Neural cell (in vitro differentiated cells): Measurements from ENCODE around the gene SLC23A3. TPM values are rescaled to one million over a fixed set of nuclear protein-coding genes. Genes with fewer than 3 reads are reported as not detected.

Experiments
- H2AFZ ChIP-seq: fragments of 200-600, 300-800 bp; sonication (generic), shearing (Covaris generic); 2 replicates; pipeline ENCODE4 v1.6.0; 2014; ENCODE audit warnings: low read depth, mild to moderate bottlenecking, antibody characterized with exemption, low read length, moderate library complexity
- H3F3A ChIP-seq: fragments of 200-600 bp; shearing (Covaris generic); 2 replicates; pipeline ENCODE4 v1.6.1; 2016; ENCODE audit warnings: mild to moderate bottlenecking, moderate library complexity, mixed read lengths, antibody characterized with exemption, low read length; ENCODE audit not compliant: insufficient read depth, poor library complexity, severe bottlenecking
- H3K27ac ChIP-seq: fragments of 200-600, 300-800 bp; sonication (generic), shearing (Covaris generic); 2 replicates; pipeline ENCODE4 v1.5.1; 2014; ENCODE audit warnings: mild to moderate bottlenecking, low read length, moderate library complexity
- H3K27me3 ChIP-seq: fragments of 300-800, 200-600 bp; sonication (generic), shearing (Covaris generic); 2 replicates; pipeline ENCODE4 v1.6.0; 2014; ENCODE audit warnings: mild to moderate bottlenecking, low read depth, low read length, moderate library complexity; ENCODE audit not compliant: insufficient read depth
- H3K36me3 ChIP-seq: fragments of 300-800, 200-600 bp; sonication (generic), shearing (Covaris generic); 2 replicates; pipeline ENCODE4 v1.5.1; 2014; ENCODE audit warnings: mild to moderate bottlenecking, antibody characterized with exemption, low read length, moderate library complexity; ENCODE audit not compliant: insufficient read depth
- H3K4me2 ChIP-seq: fragments of 300-800, 200-600 bp; sonication (generic), shearing (Covaris generic); 2 replicates; pipeline ENCODE4 v1.6.0; 2014; ENCODE audit warnings: mild to moderate bottlenecking, low read length
- H3K4me3 ChIP-seq: fragments of 300-800, 200-600 bp; sonication (generic), shearing (Covaris generic); 2 replicates; pipeline ENCODE4 v1.5.1; 2014; ENCODE audit warnings: mild to moderate bottlenecking, low read length, moderate library complexity
- H3K79me2 ChIP-seq: fragments of 200-600 bp; shearing (Covaris generic); replicated peaks from 2 replicates; pipeline ENCODE4 v1.6.0; 2014; ENCODE audit warnings: mild to moderate bottlenecking, low read length, moderate library complexity; ENCODE audit not compliant: insufficient read depth
- H3K9ac ChIP-seq: fragments of 300-800, 200-600 bp; sonication (generic), shearing (Covaris generic); 2 replicates; pipeline ENCODE4 v1.6.1; 2016; ENCODE audit warnings: mild to moderate bottlenecking, low read length, mixed read lengths
- H3K9me2 ChIP-seq: fragments of 200-600 bp; shearing (Covaris generic); 2 replicates; pipeline ENCODE4 v1.6.1; 2016; ENCODE audit warnings: mild to moderate bottlenecking, low read length, mixed read lengths; ENCODE audit not compliant: insufficient read depth
- H3K9me3 ChIP-seq: fragments of 200-600, 300-800 bp; sonication (generic), shearing (Covaris generic); 2 replicates; pipeline ENCODE4 v1.6.1; 2016; ENCODE audit warnings: mild to moderate bottlenecking, mixed run types, low read length, moderate library complexity, mixed read lengths
- H4K20me1 ChIP-seq: fragments of 200-600 bp; shearing (Covaris generic); 2 replicates; pipeline ENCODE4 v1.6.1; 2016; ENCODE audit warnings: mild to moderate bottlenecking, mixed run types; ENCODE audit not compliant: insufficient read depth
- CTCF ChIP-seq: fragments of 450-650 bp; IDR thresholded peaks from 2 replicates; pipeline ENCODE4 v1.5.1; 2014; ENCODE audit warnings: antibody characterized with exemption, mild to moderate bottlenecking, moderate library complexity; ENCODE audit not compliant: poor library complexity, severe bottlenecking
- EP300 ChIP-seq: fragments of 450-650 bp; conservative IDR thresholded peaks from 2 replicates; pipeline ENCODE4 v1.6.1; 2014; ENCODE audit warnings: antibody characterized with exemption, mild to moderate bottlenecking, moderate library complexity; ENCODE audit not compliant: poor library complexity, severe bottlenecking
- EZH2 ChIP-seq: fragments of 200-600, 300-800 bp; shearing (Covaris generic), sonication (generic); IDR thresholded peaks from 2 replicates; pipeline ENCODE4 v1.6.1; 2014; ENCODE audit warnings: antibody characterized with exemption, low read length, borderline replicate concordance, mild to moderate bottlenecking; ENCODE audit not compliant: insufficient read depth, poor library complexity, severe bottlenecking
- MXI1 ChIP-seq: fragments of 450-650 bp; conservative IDR thresholded peaks from 2 replicates; pipeline ENCODE4 v1.6.1; 2014; ENCODE audit warnings: antibody characterized with exemption, mild to moderate bottlenecking; ENCODE audit not compliant: poor library complexity, severe bottlenecking
- POLR2AphosphoS5 ChIP-seq: IDR thresholded peaks from 2 replicates; pipeline ENCODE4 v1.6.1; 2012
- RAD21 ChIP-seq: fragments of 450-650 bp; conservative IDR thresholded peaks from 2 replicates; pipeline ENCODE4 v1.6.1; 2014; ENCODE audit warnings: antibody characterized with exemption, mild to moderate bottlenecking, moderate library complexity
- SMC3 ChIP-seq: fragments of 450-650 bp; conservative IDR thresholded peaks from 2 replicates; pipeline ENCODE4 v1.6.1; 2014; ENCODE audit warnings: antibody characterized with exemption, mild to moderate bottlenecking, moderate library complexity; ENCODE audit not compliant: poor library complexity
- TAF1 ChIP-seq: IDR thresholded peaks from 2 replicates; pipeline ENCODE4 v1.6.1; 2012; ENCODE audit warnings: low read depth
- polyA plus RNA-seq: library from polyadenylated mRNA; depleted of rRNA; stranded (reverse); fragments of >200 nt; gene quantifications from 2 replicates; pipeline ENCODE4 v1.2.3, GENCODE V29; 2014
- TF ChIP-seq, protein P1 (sequence below): IDR thresholded peaks from 2 replicates; pipeline ENCODE4 v1.6.1; 2012; ENCODE audit warnings: borderline replicate concordance

SLC23A3 gene
- polyA plus RNA-seq, 1 donor from 2014 or later = 0.28 TPM

GRCh38 chr2:219127037-219127635, 42.7 kb downstream of the SLC23A3 start:
- Histone ChIP-seq H3K79me2 (no peaks in the 10 kb centered on the region), H3K4me2 (no peak overlapping the region), H2AFZ (no peak overlapping the region), H3K27me3 (no peaks in the 10 kb centered on the region), H3K27ac (no peak overlapping the region), H4K20me1 (no peaks in the 10 kb centered on the region), H3K4me3 (no peak overlapping the region), H3K36me3 (no peaks in the 10 kb centered on the region), H3K9me2 (no peaks in the 10 kb centered on the region), H3K9ac (no peak overlapping the region), H3F3A (no peaks in the 10 kb centered on the region), H3K9me3 (no peaks in the 10 kb centered on the region)
- TF ChIP-seq TAF1 (no peak), SMC3 (no peak), EP300 (no peak), POLR2AphosphoS5 (no peak), MXI1 (no peak), RAD21 (no peak), EZH2 (no peak), CTCF (no peak)
- TF ChIP-seq, protein P1, sequence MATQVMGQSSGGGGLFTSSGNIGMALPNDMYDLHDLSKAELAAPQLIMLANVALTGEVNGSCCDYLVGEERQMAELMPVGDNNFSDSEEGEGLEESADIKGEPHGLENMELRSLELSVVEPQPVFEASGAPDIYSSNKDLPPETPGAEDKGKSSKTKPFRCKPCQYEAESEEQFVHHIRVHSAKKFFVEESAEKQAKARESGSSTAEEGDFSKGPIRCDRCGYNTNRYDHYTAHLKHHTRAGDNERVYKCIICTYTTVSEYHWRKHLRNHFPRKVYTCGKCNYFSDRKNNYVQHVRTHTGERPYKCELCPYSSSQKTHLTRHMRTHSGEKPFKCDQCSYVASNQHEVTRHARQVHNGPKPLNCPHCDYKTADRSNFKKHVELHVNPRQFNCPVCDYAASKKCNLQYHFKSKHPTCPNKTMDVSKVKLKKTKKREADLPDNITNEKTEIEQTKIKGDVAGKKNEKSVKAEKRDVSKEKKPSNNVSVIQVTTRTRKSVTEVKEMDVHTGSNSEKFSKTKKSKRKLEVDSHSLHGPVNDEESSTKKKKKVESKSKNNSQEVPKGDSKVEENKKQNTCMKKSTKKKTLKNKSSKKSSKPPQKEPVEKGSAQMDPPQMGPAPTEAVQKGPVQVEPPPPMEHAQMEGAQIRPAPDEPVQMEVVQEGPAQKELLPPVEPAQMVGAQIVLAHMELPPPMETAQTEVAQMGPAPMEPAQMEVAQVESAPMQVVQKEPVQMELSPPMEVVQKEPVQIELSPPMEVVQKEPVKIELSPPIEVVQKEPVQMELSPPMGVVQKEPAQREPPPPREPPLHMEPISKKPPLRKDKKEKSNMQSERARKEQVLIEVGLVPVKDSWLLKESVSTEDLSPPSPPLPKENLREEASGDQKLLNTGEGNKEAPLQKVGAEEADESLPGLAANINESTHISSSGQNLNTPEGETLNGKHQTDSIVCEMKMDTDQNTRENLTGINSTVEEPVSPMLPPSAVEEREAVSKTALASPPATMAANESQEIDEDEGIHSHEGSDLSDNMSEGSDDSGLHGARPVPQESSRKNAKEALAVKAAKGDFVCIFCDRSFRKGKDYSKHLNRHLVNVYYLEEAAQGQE = no peak

- Histone ChIP-seq H3F3A (no peaks in the 10 kb centered on the region), H3K27ac (no peak overlapping the region), H3K9ac (no peak overlapping the region), H3K4me3 (no peak overlapping the region), H3K79me2 (no peaks in the 10 kb centered on the region), H3K27me3 (no peaks in the 10 kb centered on the region), H2AFZ (no peak overlapping the region), H3K36me3 (no peaks in the 10 kb centered on the region), H3K4me2 (no peak overlapping the region), H4K20me1 (no peaks in the 10 kb centered on the region), H3K9me3 (no peaks in the 10 kb centered on the region), H3K9me2 (no peaks in the 10 kb centered on the region)
- TF ChIP-seq EP300 = no peak
- TF ChIP-seq EZH2 = no peak
- no peak for TF ChIP-seq TAF1
- no peak for TF ChIP-seq SMC3
- no peak for TF ChIP-seq POLR2AphosphoS5
- TF ChIP-seq CTCF = no peak
- TF ChIP-seq, protein P1 = no peak
- TF ChIP-seq RAD21 = no peak
- TF ChIP-seq MXI1 = no peak
These were observed 43.3 kb downstream of the SLC23A3 start for GRCh38 chr2:219126555-219126954.
